ENCODE data around the gene P2RY8. TPM values are rescaled to one million over a fixed set of nuclear protein-coding genes. Genes with fewer than 3 reads are reported as not detected.
"Not testable (repeated sequence)": the region's sequence is repeated elsewhere in the genome, so short reads cannot be mapped to it uniquely, and the experiment has no call there.

The P2RY8 gene
- total RNA-seq, 4 donors from 2014 or later = 1.7 to 5.5 (median 2.9) TPM

DNA sequence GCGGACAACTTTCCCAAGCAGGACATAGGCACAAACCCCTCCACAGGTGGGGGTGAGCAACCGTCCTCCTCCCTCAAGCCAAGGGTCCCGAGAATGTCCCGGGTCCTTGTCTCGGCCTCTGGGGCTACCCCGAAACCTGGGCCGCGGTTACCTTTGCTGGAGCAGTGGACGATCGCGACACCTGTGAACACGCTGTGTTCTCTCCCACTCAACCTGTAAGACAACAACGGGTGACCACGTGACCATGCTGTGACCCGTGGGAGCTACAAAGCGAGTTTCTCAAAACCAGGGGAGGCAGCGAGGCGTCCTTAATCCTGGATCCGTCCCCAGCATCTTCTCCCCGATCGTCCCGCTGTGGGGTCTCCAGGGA lies 102.1 kb downstream of the P2RY8 start:
- TF ChIP-seq, protein P1, sequence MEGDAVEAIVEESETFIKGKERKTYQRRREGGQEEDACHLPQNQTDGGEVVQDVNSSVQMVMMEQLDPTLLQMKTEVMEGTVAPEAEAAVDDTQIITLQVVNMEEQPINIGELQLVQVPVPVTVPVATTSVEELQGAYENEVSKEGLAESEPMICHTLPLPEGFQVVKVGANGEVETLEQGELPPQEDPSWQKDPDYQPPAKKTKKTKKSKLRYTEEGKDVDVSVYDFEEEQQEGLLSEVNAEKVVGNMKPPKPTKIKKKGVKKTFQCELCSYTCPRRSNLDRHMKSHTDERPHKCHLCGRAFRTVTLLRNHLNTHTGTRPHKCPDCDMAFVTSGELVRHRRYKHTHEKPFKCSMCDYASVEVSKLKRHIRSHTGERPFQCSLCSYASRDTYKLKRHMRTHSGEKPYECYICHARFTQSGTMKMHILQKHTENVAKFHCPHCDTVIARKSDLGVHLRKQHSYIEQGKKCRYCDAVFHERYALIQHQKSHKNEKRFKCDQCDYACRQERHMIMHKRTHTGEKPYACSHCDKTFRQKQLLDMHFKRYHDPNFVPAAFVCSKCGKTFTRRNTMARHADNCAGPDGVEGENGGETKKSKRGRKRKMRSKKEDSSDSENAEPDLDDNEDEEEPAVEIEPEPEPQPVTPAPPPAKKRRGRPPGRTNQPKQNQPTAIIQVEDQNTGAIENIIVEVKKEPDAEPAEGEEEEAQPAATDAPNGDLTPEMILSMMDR (IDR thresholded peaks at IDR 0.05) = no peak
- ATAC-seq (ENCODE audit: low FRiP score) (no peak), DNase-seq (ENCODE audit: low spot score) (no peak)

DNA sequence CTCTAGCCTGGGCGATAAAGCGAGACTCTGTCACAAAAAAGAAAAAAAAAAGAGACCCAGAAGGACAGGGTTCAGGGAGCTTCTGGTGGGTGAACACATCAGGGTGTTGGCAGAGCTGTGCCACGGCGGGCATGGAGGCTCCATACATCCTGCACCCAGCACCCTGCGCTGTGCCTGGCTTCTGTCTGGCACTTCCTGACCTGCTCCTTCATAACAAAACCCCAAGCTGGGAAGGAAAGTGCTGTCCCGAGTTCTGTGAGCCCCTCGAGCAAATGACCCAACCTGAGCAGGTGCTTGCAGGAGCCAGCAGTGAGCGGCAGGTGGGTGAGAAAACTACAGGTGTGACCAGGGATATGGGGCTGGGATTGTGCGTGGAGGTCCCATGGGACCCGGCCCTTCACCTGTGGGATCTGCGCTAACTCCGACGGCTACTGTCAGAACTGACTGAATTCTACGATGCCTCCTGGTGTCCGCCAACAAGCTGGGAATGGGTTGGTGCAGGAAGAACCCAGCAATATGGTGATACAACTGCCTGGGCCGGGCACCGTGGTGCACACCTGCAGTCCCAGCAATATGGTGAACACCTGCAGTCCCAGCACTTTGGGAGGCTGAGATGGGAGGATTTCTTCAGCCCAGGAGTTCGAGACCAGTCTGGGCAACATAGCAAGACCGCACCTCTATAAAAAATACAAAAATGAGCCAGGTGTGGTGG lies 103.2 kb downstream of the P2RY8 start:
- ATAC-seq (ENCODE audit: low FRiP score) (no peak), DNase-seq (ENCODE audit: low spot score) (no peak)
- TF ChIP-seq, protein P1 (IDR thresholded peaks at IDR 0.05) = no peak

DNA sequence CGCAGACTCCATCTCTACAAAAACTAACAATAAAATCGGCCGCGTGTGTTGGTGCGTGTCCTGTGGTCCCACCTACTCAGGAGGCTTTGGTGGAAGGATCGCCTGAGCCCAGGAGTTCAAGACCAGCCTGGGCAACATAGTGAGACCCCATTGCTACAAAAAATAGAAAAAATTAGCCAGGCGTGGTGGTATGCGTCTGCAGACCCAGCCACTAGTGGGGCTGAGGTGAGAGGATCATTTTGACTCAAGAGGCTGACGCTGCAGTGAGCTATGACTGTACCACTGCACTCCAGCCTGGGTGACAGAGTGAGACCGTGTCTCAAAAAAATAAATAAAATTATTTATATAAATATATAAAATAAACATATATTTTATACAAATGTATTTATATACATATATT lies 106.5 kb downstream of the P2RY8 start:
- no peak for ATAC-seq (ENCODE audit: low FRiP score)
- no peak for DNase-seq (ENCODE audit: low spot score)
- TF ChIP-seq, protein P1 (IDR thresholded peaks at IDR 0.05) = no peak

DNA sequence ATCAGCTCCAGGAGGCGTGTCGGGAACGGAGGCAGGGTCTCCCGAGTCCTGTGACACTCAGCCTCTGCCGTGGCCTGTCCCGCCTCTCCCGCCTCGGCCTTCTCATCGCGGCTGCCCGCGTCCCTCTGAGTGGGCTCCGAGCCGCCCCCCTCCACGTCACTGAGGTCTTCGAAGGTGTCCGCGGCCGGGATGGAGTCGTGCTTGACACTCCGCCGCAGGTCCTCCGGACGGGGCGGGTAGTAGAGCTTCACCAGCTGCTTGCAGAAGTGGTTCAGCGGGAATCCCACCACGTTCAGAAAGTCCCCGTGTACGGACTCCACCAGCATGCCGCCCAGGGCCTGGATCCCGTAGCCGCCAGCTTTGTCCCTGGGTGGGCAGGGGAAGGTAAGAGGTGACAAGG lies 109.2 kb downstream of the P2RY8 start:
- ATAC-seq (ENCODE audit: low FRiP score) = no peak

DNA sequence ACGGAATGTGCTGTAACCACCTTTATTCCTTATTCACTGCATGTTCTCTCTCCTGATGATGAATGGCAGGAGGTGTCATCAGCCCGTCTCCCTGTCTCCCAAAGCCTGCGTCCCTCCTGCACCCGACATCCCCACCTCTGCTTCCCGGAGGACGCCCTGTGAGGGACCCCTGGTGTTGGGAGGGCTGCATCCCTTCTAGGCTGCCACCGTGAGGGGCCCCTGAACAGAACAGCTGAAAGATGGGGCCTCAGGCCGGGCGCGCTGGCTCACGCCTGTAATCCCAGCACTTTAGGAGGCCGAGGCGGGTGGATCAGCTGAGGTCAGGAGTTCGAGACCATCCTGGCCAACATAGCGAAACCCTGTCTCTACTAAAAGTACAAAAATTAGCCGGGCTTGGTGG lies 110.7 kb downstream of the P2RY8 start:
- not testable (repeated sequence) for DNase-seq (ENCODE audit: low spot score); ATAC-seq (ENCODE audit: low FRiP score)

More for the DNA sequence above, 109.2 kb downstream of the P2RY8 start:
- no peak for DNase-seq (ENCODE audit: low spot score)
- TF ChIP-seq, protein P1 (IDR thresholded peaks at IDR 0.05) = no peak

DNA sequence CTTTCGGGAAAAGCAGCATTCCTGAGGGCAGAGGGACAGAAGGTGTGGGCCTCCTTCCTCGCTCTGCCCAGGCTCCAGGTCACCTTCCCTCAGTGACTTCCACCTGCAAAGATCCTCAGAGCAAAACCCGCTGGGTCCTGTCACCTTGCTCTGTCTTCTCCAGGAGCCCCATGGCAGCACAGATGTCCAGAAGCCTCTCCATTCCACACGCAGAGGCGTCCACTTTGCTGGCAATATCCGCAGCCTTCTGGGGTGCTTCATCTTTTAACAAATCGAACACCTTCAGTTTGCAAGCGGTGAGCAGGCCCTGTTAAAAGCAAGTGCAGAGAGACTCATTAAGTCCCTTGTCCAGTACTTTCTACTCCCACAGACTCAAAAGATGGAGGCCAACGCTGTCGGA lies 111.6 kb downstream of the P2RY8 start:
- ATAC-seq (ENCODE audit: low FRiP score) = no peak
- no peak for DNase-seq (ENCODE audit: low spot score)
- TF ChIP-seq, protein P1 (IDR thresholded peaks at IDR 0.05) = no peak

DNA sequence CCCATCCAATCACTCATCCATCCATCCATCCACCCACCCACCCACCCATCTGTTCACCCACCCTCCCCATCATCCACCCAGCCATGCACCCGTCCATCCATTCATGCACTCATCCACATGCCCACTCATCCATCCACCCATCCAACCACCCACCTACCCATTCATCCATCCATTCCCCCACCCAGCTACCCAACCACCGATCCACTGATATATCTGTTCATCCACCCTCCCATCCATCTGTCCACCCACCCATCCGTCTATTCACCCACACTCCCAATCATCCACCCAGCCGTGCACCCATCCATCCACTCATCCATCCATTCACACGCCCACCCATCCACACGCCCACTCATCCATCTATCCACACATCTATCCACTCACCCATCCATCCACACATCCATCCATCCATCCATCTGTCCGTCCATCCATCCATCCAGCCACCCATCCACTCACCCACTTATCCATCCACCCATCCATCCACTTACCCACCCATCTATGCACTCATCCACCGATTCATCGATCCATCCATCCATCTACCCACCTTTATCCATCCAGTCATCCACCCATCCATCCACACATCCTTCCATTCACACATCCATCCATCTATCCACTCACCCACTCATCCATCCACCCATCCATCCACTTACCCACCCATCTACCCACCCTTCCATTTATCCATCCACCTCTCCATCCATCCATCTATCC lies 112.7 kb downstream of the P2RY8 start:
- DNase-seq (ENCODE audit: low spot score) = no peak
- TF ChIP-seq, protein P1 (IDR thresholded peaks at IDR 0.05) = no peak
- no peak for ATAC-seq (ENCODE audit: low FRiP score)
